H1 (cell line): Measurements from ENCODE around the gene NPIPB6. TPM values are rescaled to one million over a fixed set of nuclear protein-coding genes. Genes with fewer than 3 reads are reported as not detected.

Source experiments
- E2F6 ChIP-seq: IDR thresholded peaks from 2 replicates; pipeline ENCODE4 v1.6.1; 2012; ENCODE audit warnings: inconsistent platforms
- GABPA ChIP-seq: IDR thresholded peaks from 2 replicates; pipeline ENCODE4 v1.6.1; 2011; ENCODE audit warnings: mild to moderate bottlenecking, low read length, moderate library complexity, borderline replicate concordance; ENCODE audit not compliant: insufficient read depth
- JUND ChIP-seq: IDR thresholded peaks from 2 replicates; pipeline ENCODE4 v1.6.1; 2011; ENCODE audit warnings: mild to moderate bottlenecking, improper control_type of control experiment, low read length
- KDM4A ChIP-seq: IDR thresholded peaks from one replicate; pipeline ENCODE4 v1.7.1; 2012; ENCODE audit warnings: low read depth, mild to moderate bottlenecking, moderate library complexity, low read length, inconsistent platforms; ENCODE audit not compliant: severe bottlenecking
- NANOG ChIP-seq: IDR thresholded peaks from 2 replicates; pipeline ENCODE4 v1.6.1; 2011; ENCODE audit warnings: low read length, low read depth, mild to moderate bottlenecking, inconsistent platforms; ENCODE audit not compliant: insufficient read depth, poor library complexity, severe bottlenecking
- PHF8 ChIP-seq: fragments of 200-600 bp; sonication (generic); conservative IDR thresholded peaks from 2 replicates; pipeline ENCODE4 v1.7.1; 2012; ENCODE audit warnings: low read depth, mild to moderate bottlenecking, inconsistent platforms, low read length, moderate library complexity
- TEAD4 ChIP-seq: IDR thresholded peaks from 2 replicates; pipeline ENCODE4 v1.6.1; 2012; ENCODE audit warnings: low read depth, low read length, inconsistent platforms, mixed read lengths
- YY1 ChIP-seq: IDR thresholded peaks from 2 replicates; pipeline ENCODE4 v1.6.1; 2011; ENCODE audit warnings: low read depth, mild to moderate bottlenecking, low read length
- polyA plus RNA-seq, 7 experiments: library from polyadenylated mRNA; depleted of rRNA in 3 of 7; stranded (reverse) in 5 of 7; unstranded in 2 of 7; fragments of >200 nt in 5 of 7; fragments of 200-250 nt in 2 of 7; gene quantifications; 1 replicate in 5 of 7; 2 replicates in 1 of 7; 4 replicates in 1 of 7; pipeline versions ENCODE4 v1.2.1 to v1.2.3, GENCODE V29; 2011 to 2013; ENCODE audit warnings: missing spikeins in 2 of 7, mixed read lengths in 2 of 7
- total RNA-seq: library from RNA; stranded (reverse); fragmentation: NEBNext Ultra II Directional; extraction: Animal tissue kit (Norgen Biotek cat#: 25700); gene quantifications from 2 replicates; pipeline ENCODE4 v1.2.1, GENCODE V29; 2021
- TF ChIP-seq, protein P1 (sequence below), 3 experiments: IDR thresholded peaks; 1 replicate in 2 of 3; 2 replicates in 1 of 3; pipeline versions ENCODE4 v1.5.1 to v1.6.1; 2011; ENCODE audit warnings: low read length in 3 of 3, mild to moderate bottlenecking in 3 of 3, inconsistent platforms in 2 of 3, low read depth in 1 of 3, moderate library complexity in 1 of 3; ENCODE audit not compliant: insufficient read depth in 1 of 3; ENCODE audit errors: control extremely low read depth in 1 of 3
- TF ChIP-seq, protein P2 (sequence below): IDR thresholded peaks from 2 replicates; pipeline ENCODE4 v1.6.1; 2012; ENCODE audit warnings: low read length, inconsistent platforms

Gene NPIPB6
- total and polyA plus RNA-seq, 2 of the 8 experiments (the other 6 are each of a cell fraction or from before 2014, with no cell fraction given) = 0.83 to 1.9 TPM

- TF ChIP-seq, protein P1, sequence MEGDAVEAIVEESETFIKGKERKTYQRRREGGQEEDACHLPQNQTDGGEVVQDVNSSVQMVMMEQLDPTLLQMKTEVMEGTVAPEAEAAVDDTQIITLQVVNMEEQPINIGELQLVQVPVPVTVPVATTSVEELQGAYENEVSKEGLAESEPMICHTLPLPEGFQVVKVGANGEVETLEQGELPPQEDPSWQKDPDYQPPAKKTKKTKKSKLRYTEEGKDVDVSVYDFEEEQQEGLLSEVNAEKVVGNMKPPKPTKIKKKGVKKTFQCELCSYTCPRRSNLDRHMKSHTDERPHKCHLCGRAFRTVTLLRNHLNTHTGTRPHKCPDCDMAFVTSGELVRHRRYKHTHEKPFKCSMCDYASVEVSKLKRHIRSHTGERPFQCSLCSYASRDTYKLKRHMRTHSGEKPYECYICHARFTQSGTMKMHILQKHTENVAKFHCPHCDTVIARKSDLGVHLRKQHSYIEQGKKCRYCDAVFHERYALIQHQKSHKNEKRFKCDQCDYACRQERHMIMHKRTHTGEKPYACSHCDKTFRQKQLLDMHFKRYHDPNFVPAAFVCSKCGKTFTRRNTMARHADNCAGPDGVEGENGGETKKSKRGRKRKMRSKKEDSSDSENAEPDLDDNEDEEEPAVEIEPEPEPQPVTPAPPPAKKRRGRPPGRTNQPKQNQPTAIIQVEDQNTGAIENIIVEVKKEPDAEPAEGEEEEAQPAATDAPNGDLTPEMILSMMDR (IDR thresholded peaks at IDR 0.05; ENCODE audit: control extremely low read depth in 1 of 3, insufficient read depth in 1 of 3, low read depth in 1 of 3, low read length in 3 of 3) = peak; percentile 90 to 95 (median 91)
- no peak for TF ChIP-seq NANOG
- 0 out of 2 replicates have a peak, but pooled peaks have one; percentile 29 for TF ChIP-seq JUND
- TF ChIP-seq TEAD4 = peak; percentile 21; the same call in 1 of the 2 replicates
- TF ChIP-seq KDM4A = no peak
- 0 out of 2 replicates have a peak, but pooled peaks have one; percentile 56 for TF ChIP-seq GABPA
- TF ChIP-seq, protein P2, sequence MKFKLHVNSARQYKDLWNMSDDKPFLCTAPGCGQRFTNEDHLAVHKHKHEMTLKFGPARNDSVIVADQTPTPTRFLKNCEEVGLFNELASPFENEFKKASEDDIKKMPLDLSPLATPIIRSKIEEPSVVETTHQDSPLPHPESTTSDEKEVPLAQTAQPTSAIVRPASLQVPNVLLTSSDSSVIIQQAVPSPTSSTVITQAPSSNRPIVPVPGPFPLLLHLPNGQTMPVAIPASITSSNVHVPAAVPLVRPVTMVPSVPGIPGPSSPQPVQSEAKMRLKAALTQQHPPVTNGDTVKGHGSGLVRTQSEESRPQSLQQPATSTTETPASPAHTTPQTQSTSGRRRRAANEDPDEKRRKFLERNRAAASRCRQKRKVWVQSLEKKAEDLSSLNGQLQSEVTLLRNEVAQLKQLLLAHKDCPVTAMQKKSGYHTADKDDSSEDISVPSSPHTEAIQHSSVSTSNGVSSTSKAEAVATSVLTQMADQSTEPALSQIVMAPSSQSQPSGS = no peak
- 0 out of 2 replicates have a peak, but pooled peaks have one; percentile 11 for TF ChIP-seq E2F6
- no peak for TF ChIP-seq YY1
- TF ChIP-seq PHF8 = no peak
These were observed 46.0 kb downstream of the NPIPB6 start (continued) for GRCh38 chr16:28317040-28317880.
